T-helper 1 cell (primary cell): ENCODE results near the gene NOL12.
"Not testable (repeated sequence)": the region's sequence is repeated elsewhere in the genome, so short reads cannot be mapped to it uniquely, and the experiment has no call there.

Source experiments
- DNase-seq, 5 donors: peaks; one replicate each; pipeline ENCODE4 v3.0.0-alpha.2; 2012 to 2020

The NOL12 gene

GRCh38 chr22:37679670-37680069 is 6.5 kb upstream of the NOL12 start:
- no peak for DNase-seq

DNA sequence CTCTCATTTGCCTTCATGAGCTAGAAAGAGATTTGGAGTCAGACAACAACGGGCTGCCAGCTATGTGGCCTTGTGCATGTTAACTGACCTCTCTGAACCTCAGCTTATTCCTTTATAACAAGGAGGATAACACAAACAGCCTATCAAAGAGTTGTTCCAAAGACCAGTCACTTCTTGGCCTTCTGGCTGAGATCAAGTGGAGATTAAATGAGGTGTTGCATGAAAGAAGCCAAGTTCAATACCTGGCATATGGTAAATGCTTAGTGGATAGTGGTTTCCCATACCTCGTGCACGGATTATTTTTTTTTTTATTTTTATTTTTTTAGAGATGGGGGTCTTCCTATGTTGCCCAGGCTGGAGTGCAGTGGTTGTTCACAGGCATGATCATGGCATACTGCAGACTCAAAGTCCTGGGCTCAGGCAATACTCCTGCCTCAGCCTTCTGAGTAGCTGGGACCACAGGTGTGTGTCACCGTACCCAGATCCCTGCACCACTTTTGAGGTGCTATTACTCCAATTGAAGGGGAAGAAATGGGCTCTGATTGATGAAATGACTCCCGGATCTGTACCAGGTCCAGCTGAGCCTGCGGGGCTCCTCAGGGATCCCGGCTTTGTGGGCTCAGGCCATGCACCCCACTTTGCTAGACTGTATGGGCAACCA is 5.8 kb upstream of the NOL12 start:
- no peak for DNase-seq

DNA sequence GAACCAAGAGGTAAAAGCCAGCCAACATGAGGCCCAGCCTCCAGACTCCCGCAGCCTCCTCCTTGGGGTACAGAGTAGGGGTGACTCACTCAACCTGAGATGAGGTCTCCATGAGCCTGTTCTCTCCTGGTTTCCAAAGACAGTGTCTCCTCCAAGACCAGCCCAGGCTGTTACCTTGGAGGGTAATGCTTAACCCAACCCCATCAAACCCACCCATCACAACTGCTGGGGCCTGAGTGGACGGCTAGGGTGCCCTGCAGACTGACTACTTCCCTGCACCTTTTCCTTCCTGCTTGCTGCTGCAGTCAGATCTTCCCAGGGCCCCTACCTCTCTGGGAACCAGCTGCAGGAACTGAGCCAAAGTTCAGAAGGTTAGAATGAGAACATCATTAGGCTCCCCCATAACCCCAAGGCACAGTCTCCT is 5.1 kb upstream of the NOL12 start:
- DNase-seq = no peak

DNA sequence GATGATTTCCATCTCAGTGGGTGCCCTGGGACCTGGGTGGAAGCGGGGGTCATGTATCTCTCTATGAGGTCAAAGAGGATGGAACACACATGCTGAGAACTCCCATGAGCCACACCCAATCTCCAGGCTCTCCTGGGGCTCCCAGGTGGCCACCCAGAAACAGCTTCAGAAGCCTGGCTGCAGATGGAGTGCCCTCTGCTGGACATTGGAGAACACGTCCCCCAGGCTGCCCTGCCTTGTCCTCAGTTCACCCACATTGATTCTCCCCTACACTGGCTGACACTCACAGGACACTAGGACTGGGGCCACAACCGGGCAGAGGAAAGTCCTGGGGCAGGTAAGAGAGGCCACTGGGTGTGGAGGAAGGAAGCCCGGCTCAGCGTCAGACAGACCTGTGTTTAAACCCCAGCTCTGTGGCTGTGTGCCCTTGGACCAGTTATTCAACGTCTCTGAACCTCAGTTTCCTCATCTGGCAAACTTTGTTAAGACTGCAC is 4.5 kb upstream of the NOL12 start:
- DNase-seq = peak in 4 of 5 donors; percentile 50 to 76 (median 64)

DNA sequence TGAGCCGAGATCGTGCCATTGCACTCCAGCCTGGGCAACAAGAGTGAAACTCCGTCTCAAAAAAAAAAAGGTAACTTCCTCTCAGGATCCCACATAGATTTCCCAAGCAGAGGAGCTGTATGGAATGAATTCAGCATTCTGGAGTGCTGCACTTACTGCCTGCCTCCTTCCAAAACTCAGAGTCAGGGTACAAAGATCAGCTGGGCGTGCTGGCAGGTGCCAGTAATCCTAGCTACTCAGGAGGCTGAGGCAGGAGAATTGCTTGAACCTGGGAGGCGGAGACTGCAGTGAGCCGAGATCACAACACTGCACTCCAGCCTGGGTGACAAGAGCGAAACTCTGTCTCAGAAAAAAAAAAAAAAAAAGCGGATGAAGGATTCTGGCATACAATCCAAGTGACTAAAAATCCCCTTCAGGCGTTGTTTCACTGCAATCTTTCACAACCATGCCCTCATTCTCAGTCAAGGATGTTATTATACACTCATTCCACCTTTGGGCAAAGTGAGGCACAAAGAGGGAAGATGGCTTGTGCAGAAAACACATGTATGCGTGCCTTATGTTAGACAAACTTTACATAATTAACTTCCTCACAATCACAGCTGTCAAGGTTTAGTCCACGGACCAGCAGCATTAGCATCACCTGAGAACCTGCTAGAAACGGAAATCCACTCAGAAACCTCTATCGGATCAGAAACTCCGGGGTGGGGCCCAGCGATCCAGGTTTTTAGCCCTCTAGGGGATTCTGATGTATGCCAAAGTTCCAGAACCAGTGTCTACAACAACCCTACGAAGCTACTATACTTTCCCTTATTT is 1.1 kb upstream of the NOL12 start:
- DNase-seq = no peak

GRCh38 chr22:37690407-37690806 is 4.3 kb downstream of the NOL12 start:
- no peak for DNase-seq

DNA sequence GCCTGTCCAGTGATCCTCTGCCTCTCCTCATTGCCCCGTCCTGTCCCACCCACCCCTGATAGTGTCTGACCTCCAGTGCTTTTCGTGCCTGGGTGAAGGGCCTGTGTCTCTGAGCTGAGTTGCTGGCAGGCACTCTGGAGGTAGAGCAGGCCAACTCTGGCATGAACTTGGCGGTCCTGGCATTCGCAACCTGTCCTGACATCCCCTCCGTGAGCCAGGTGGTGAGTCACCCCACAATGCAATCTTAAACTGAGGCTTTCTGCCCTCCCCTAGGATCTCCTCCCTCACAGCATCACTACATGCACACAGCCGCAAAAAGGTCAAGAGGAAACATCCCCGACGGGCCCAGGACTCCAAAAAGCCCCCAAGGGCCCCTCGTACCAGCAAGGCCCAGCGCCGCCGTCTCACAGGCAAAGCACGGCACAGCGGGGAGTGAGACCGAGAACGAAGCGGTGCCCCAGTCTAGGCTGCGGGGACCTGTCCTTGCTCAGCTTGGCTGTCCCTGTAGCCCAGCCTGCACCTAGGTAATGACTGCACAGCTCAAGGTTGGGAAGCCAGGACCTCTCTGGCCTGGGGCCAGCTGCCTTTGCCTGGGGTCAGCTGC is 4.9 kb downstream of the NOL12 start:
- DNase-seq = no peak

GRCh38 chr22:37692627-37693285 is 6.6 kb downstream of the NOL12 start:
- DNase-seq = no peak

- not testable (repeated sequence) for DNase-seq
Measured at GRCh38 chr22:37694131-37694530, 8.0 kb downstream of the NOL12 start.

GRCh38 chr22:37696260-37696656 is 10.1 kb downstream of the NOL12 start:
- not testable (repeated sequence) for DNase-seq

DNA sequence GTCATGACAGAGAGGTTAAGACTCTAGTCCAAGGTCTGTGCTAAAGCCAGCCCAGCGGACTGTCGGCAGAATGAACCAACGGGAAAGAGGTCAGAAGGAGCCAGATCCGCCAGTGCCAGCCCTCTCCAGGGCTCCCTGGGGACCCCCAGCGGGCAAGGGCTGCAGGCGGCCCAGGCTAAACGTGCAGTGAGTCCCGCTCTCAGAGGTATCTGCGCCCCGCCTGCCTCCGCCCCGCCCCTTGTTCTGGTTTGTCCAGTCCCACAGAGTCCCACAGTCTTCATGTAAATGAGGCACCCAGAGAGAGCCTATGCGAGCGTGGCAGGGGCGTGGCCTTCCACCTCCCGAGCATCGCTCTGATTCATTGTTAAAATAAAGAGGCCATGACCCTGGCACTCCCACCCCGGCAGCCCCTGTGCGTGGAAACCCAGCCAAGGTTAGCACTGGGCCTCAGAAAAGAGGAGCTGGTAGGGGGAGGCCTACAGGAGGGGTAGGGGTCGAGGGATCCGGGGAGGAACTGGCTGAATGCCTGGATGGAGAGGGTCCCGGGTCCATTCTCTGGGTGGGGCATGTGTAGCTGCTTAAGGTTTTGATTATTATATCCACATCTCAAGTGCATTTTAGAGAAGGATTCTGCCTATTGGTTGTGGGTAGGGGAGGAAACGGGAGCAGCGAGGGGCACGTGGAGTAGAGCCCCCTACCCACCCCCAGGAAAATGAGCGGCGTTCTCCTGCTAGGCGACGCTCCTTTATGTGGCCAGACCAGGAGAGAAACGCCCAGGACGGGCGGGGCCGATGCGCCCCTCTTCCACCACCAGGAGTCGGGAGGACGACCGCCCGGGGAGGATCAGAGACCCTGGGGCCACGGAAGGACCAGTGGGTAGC is 10.8 kb downstream of the NOL12 start, which contains the start of gene TRIOBP:
Gene TRIOBP (plus strand): TSS at position 392 of the 881 bp plus-strand sequence. CDS start 4,318 bp downstream, outside the sequence.
- DNase-seq = peak; percentile 40 to 80 (median 73)

GRCh38 chr22:37697538-37697835 is 11.3 kb downstream of the NOL12 start:
- no peak for DNase-seq

DNA sequence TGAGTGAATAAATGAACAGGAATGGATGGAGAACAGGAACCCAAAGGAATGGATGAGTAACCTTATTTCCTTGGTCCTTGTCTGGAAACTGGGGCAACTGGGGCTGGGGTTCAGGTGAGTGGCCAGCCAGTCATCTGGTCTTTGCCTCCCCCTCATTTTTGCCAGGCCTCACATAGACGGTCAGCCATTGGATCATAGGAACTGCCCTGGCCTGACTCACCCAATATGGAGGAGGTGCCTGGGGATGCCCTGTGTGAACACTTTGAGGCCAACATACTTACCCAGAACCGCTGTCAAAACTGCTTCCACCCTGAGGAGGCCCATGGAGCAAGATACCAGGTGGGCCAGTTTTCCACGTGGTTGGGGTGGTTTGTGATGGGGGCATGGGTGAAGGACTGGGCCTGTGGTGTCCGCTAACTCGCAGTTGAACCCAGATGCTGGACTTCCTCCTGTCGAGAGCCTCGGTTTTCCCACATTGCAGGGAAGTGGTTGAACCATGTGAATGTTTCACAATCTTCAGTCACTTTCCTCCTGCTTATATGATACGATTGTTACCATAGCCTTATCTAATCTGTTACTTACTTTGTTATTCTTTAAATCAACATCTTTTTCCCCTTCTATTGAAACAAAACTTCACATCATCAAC is 15.1 kb downstream of the NOL12 start:
- no peak for DNase-seq

GRCh38 chr22:37703906-37704305 is 17.8 kb downstream of the NOL12 start:
- DNase-seq = no peak

DNA sequence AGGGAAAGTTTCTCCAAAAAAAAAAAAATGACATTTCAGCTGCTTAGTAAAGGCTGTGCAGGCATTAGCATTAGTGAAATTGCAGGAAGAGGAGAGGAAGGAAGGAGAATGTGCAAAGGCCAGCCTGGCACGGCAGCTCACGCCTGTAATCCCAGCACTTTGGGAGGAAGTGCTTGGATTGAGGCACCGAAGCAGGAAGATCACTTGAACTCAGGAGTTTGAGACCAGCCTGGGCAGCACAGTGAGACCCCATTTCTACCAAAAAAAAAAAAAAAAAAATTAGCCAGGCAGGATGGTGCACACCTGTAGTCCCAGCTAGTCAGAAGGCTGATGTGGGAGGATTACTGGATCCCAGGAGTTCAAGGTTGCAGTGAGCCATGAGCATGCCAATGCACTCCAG is 18.5 kb downstream of the NOL12 start:
- DNase-seq = no peak

DNA sequence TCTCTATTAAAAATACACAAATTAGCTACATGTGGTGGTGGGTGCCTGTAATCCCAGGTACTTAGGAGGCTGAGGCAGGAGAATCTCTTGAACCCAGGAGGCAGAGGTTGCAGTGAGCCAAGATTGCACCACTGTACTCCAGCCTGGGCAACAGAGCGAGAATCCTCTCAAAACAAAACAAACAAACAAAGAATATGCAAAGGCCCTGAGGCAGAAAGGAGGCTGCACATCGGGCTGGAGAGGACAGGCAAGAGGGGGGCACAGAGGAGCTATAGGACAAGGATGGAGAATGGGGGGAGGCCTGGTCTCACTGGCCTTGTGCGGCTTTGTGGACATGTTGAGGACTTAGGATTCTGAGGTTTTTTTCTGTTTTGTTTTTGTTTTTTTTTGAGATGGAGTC is 19.1 kb downstream of the NOL12 start:
- DNase-seq = no peak

DNA sequence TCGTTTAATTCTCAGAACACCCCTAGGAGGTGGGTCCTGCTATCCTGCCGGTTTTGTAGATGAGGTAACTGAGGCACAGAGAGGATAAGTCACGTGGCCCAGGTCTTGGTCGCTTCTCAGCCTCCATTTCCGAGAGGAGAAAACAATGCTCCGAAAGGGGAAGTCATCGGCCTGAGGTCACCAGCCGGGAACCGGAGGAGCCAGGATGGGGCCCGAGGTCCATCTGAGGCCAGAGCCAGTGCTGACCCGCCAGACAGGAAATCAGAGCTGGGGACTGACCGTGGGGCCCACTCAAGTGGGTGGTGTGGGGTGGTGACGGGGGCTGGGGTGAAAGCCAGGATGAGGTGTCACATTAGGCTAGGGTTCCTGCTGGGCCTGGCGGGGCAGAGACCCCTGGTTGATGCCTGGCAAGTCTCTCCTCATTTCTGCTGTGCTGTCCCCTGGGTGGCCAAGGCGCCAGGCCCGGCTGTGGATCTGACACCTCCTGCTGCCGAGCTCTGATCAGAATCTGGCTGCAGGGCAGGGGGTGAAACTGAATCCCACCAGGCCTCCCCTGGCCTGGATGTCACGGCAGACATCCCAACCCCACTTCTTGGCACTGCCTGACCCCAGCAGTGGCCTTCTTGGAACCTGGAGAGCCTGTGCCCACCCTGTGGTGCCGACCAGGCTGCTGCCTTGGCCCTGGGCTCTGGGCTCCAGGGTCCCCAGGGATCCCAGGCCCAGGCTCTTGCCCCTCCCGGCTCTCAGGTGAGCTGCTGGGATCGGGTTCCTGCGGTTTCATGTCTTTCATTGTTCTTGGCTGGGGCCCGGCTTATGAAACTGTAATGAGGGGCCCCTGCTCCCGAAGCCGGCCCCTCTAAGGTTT is 22.7 kb downstream of the NOL12 start:
- DNase-seq = no peak

DNA sequence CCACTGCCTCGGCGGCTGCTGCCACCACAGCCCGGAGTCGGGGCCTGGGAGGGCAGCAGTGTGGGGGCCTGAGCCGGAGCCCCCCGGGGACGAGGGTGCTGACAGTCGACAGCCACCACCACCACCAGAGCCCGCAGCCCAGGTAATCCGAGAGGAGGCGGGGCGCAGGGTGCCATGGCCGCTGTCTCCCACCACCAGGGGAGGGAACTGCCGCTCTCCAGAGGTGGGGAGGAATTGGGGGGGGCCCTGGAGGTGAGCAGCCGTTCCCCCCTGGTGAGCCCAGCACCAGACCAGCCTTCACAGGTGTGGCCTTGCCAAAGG is 23.3 kb downstream of the NOL12 start:
- DNase-seq = no peak

DNA sequence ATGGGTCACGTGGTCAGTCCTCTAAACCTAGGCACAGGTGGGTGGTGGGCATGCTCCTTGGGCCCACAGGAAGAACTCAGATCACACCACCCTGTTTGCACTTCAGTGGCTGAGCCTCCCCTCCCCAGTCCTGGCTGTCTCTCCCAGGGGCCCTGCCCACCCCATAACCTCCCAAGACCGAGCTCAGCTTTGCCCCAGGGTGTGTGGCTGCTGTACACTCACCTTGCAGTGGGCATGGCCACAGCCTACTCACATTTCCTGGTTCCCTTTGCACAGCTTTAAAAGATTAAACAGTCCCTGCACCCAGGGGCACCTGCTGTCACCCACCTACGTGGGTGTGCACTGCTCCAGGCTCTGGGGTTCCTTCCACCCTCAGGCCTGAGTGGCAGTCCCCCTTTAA is 24.5 kb downstream of the NOL12 start:
- no peak for DNase-seq

- no peak for DNase-seq
Measured at GRCh38 chr22:37711490-37711889, 25.3 kb downstream of the NOL12 start.

DNA sequence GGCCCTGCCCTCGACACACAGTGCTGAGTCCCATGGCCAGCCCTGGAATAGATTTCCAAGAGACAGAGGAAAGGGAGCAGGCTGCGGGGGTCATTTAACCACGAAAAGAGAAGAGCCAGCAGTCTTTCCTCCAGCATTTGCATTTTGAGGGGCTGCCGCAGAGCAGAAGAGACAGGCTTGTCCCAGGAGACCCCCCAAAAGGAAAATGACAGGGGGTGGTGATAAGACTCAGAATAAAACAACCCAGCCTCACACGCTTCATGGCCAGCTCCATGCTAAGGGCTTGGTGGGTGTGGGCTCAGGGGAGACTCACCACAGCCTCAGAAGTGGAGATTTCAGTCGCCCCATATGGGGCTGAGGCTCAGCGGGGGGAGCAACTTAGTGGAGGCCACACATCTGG is 27.6 kb downstream of the NOL12 start:
- DNase-seq = no peak
